Heart left ventricle (tissue), 16 donors: ENCODE measurements around the gene AQP3. TPM values are rescaled to one million over a fixed set of nuclear protein-coding genes. Genes with fewer than 3 reads are reported as not detected.

ENCODE experiments used
- ATAC-seq, 4 donors: fragments of 200-7000 bp; cut with Tn5 transposase; one replicate each; pipeline ENCODE4 v1.9.1; 2020 to 2022; ENCODE audit warnings: moderate library complexity in 4 of 4, mild to moderate bottlenecking in 3 of 4, moderate number of reproducible peaks in 1 of 4
- DNase-seq, 5 donors: peaks; one replicate each; pipeline ENCODE4 v3.0.0-alpha.2; 2020
- H3K27ac ChIP-seq, 12 donors: fragments of 200-600 bp; sonication (generic) in 4 of 12; one replicate each; pipeline versions ENCODE4 v1.5.0 to v1.8.0; 2016 to 2022; ENCODE audit warnings: mild to moderate bottlenecking in 2 of 12
- H3K27me3 ChIP-seq, 9 donors: fragments of 200-600 bp; sonication (generic) in 2 of 9; one replicate each; pipeline versions ENCODE4 v1.5.1 to v1.8.0; 2016 to 2022; ENCODE audit warnings: mild to moderate bottlenecking in 3 of 9
- H3K36me3 ChIP-seq, 9 donors: fragments of 200-600 bp; sonication (generic) in 2 of 9; one replicate each; pipeline versions ENCODE4 v1.5.0 to v1.8.0; 2018 to 2022; ENCODE audit warnings: mild to moderate bottlenecking in 2 of 9
- H3K4me1 ChIP-seq, 12 donors: fragments of 200-600 bp; sonication (generic) in 4 of 12; one replicate each; pipeline versions ENCODE4 v1.5.0 to v1.8.0; 2016 to 2022; ENCODE audit warnings: mild to moderate bottlenecking in 3 of 12
- H3K4me3 ChIP-seq, 12 donors: fragments of 200-600 bp; sonication (generic) in 4 of 12; one replicate each; pipeline versions ENCODE4 v1.5.0 to v1.8.0; 2017 to 2022; ENCODE audit warnings: mild to moderate bottlenecking in 9 of 12, moderate library complexity in 4 of 12
- H3K9me3 ChIP-seq, 12 donors: fragments of 200-600 bp; sonication (generic) in 4 of 12; one replicate each; pipeline versions ENCODE4 v1.5.0 to v1.8.0; 2016 to 2022; ENCODE audit warnings: mild to moderate bottlenecking in 1 of 12
- CTCF ChIP-seq, 12 donors: fragments of 200-600 bp; sonication (generic) in 4 of 12; IDR thresholded peaks; one replicate each; pipeline versions ENCODE4 v1.5.0 to v1.8.0; 2018 to 2022; ENCODE audit warnings: antibody characterized with exemption in 12 of 12, mild to moderate bottlenecking in 5 of 12
- POLR2A ChIP-seq, 2 donors: fragments of 450-650 bp; IDR thresholded peaks; one replicate each; pipeline ENCODE4 v1.6.1; 2017; ENCODE audit warnings: antibody characterized with exemption in 2 of 2, mild to moderate bottlenecking in 2 of 2, moderate library complexity in 2 of 2
- WGBS, 4 donors: extraction: QIAGEN DNeasy Blood & Tissue Kit in 2 of 4; methylation state at CpG; one replicate each; pipeline versions ENCODE4 v1.1.5 to v1.1.7; 2013 to 2018; 5-methylcytosine and 5-hydroxymethylcytosine counted together
- intact Hi-C, 10 donors: fragments of 100-400 bp; cut with DNase I; formaldehyde crosslinking; loops; one replicate each; pipeline versions ENCODE4 v1.11.1 to v1.14.2; 2022
- polyA plus RNA-seq, 2 donors: library from polyadenylated mRNA; stranded (reverse); fragments of 200-250 nt; gene quantifications; one replicate each; pipeline ENCODE4 v1.2.3, GENCODE V29; 2013
- total RNA-seq, 9 donors: library from RNA; depleted of rRNA in 2 of 9; stranded (reverse); fragments of >200 nt in 2 of 9; fragmentation: NEBNext Ultra II Directional in 3 of 9; extraction: Animal tissue kit (Norgen Biotek cat#: 25700) in 3 of 9; gene quantifications; one replicate each; pipeline versions ENCODE4 v1.1.0 to v1.2.4, GENCODE V29; 2016 to 2023
- donor health status: ischemic (EF 13 %, LVEDD 7.1; RV severe dilation, severe dysfunction).
- donor health status: healthy with polysubstance abuse.
- donor health status: DM: no; HTN: yes; CAD: no.
- donor health status: DM: no; HTN: no; CAD: no.
- donor health status: ischemic (EF 25% LVEDD 6.9; RV normal size, moderate dysfunction).
- donor health status: ischemic (EF 25% LVEDD 5.7; RV mildly dilated, moderate dysfunction).
- donor health status: healthy.
- donor health status: DM: yes; HTN: yes; CAD: no.
- donor health status: ischemic (EF 35%, LVEDD 5.7; RV mildly dilated, moderate dysfunction).
- donor health status: nonischemic (EF 11% LVEDD 7.7; RV severe dilation, severe dysfunction).
- donor health status: DM: yes; HTN: yes; CAD: no.
- donor health status: PGD.
- donor health status: ischemic (EF 29% LVEDD 5.4; RV normal size, mild dysfunction).
- donor health status: nonischemic (EF 23%, LVEDD 6.1; RV moderate dilation, normal function).

The AQP3 gene
- total and polyA plus RNA-seq, 11 donors, result 6.0 to 116 (median 13.3) TPM

- Histone ChIP-seq H3K27ac (no peak overlapping the region), H3K9me3 (no peaks in the 10 kb centered on the region), H3K4me3 (no peak overlapping the region), H3K4me1 (no peaks in the 10 kb centered on the region), H3K36me3 (peaks cover 0 to 9% (median 4%) of the 10 kb centered on the region in 9 donors), H3K27me3 (no peaks in the 10 kb centered on the region)
- WGBS, 4 donors, result 95 to 96% (median 96%) methylated on average over 6 of the region's 6 CpGs
- intact Hi-C loops, result no loop called here
- TF ChIP-seq CTCF (IDR thresholded peaks at IDR 0.05) (no peak), POLR2A (IDR thresholded peaks at IDR 0.05) (no peak)
- DNase-seq (no peak), ATAC-seq (no peak)
These were observed 33.6 kb upstream of the AQP3 start for GRCh38 chr9:33480976-33481375.

- Histone ChIP-seq H3K9me3 (no peaks in the 10 kb centered on the region), H3K27me3 (no peaks in the 10 kb centered on the region), H3K27ac (no peak overlapping the region), H3K36me3 (peaks cover 0 to 9% (median 4%) of the 10 kb centered on the region in 9 donors), H3K4me3 (no peak overlapping the region), H3K4me1 (no peaks in the 10 kb centered on the region)
- 31 to 65% (median 46%) methylated on average over 2 of the region's 2 CpGs for WGBS, 4 donors
- no peak for DNase-seq
- intact Hi-C loops, result no loop called here
- ATAC-seq, result no peak
- TF ChIP-seq CTCF (IDR thresholded peaks at IDR 0.05) (no peak), POLR2A (IDR thresholded peaks at IDR 0.05) (no peak)
These were observed 32.7 kb upstream of the AQP3 start for GRCh38 chr9:33480106-33480505.

GRCh38 chr9:33476503-33476902 lies 29.1 kb upstream of the AQP3 start:
- DNase-seq, result no peak
- TF ChIP-seq POLR2A (IDR thresholded peaks at IDR 0.05) (no peak), CTCF (IDR thresholded peaks at IDR 0.05) (no peak)
- Histone ChIP-seq H3K27ac (no peak overlapping the region), H3K36me3 (peaks cover 0 to 17% (median 11%) of the 10 kb centered on the region in 9 donors), H3K27me3 (no peaks in the 10 kb centered on the region), H3K4me1 (peaks cover 0 to 24% (median 17%) of the 10 kb centered on the region in 12 donors), H3K4me3 (no peak overlapping the region), H3K9me3 (no peaks in the 10 kb centered on the region)
- WGBS, 4 donors, result 91 to 97% (median 94%) methylated on average over 10 of the region's 10 CpGs
- ATAC-seq, result no peak
- intact Hi-C loops, result no loop called here

- Histone ChIP-seq H3K4me3 (no peak overlapping the region), H3K27ac (no peak overlapping the region), H3K9me3 (no peaks in the 10 kb centered on the region), H3K36me3 (peaks cover 0 to 28% (median 23%) of the 10 kb centered on the region in 9 donors), H3K4me1 (peaks cover 0 to 24% (median 17%) of the 10 kb centered on the region in 12 donors), H3K27me3 (no peaks in the 10 kb centered on the region)
- TF ChIP-seq CTCF (IDR thresholded peaks at IDR 0.05) (no peak), POLR2A (IDR thresholded peaks at IDR 0.05) (no peak)
- intact Hi-C loops, result loop anchor here in 1 of 10 donors (2.0 kb wide), 1 partner anchor 35 kb away; no protein-coding TSS in a partner anchor
- WGBS, 4 donors, result 87 to 90% (median 89%) methylated on average over 1 of the region's 1 CpG
- peak in 1 of 5 donors; percentile 2 for DNase-seq
- ATAC-seq, result no peak
These were observed 28.0 kb upstream of the AQP3 start for GRCh38 chr9:33475357-33475756.
